CD4-positive, alpha-beta memory T cell (primary cell): ENCODE data around the gene ITSN1. TPM values are rescaled to one million over a fixed set of nuclear protein-coding genes. Genes with fewer than 3 reads are reported as not detected.

Source experiments
- CTCF ChIA-PET: fragments of 350-600 bp; sonication (Branson Sonifier 250); formaldehyde crosslinking; loops from one replicate; lab custom pipeline; 2021; ENCODE audit warnings: inconsistent platforms; ENCODE audit not compliant: partially characterized antibody; lab: Charles Lee
- POLR2A ChIA-PET: fragments of 350-600 bp; sonication (Branson Sonifier 250); formaldehyde crosslinking; loops from one replicate; lab custom pipeline; 2021; ENCODE audit not compliant: partially characterized antibody; lab: Charles Lee
- DNase-seq, 5 donors: peaks; one replicate each; pipeline versions ENCODE4 v3.0.0 to v3.0.0-alpha.2; 2020 to 2022; ENCODE audit warnings: mixed read lengths in 1 of 5
- H3K27ac ChIP-seq: one replicate; pipeline ENCODE4 v1.7.0; 2013; ENCODE audit warnings: low read depth, low read length
- H3K27me3 ChIP-seq: 2 replicates; pipeline ENCODE4 v1.7.0; 2013; ENCODE audit warnings: mild to moderate bottlenecking, low read length, moderate library complexity; ENCODE audit not compliant: insufficient read depth
- H3K36me3 ChIP-seq: 2 replicates; pipeline ENCODE4 v1.7.0; 2013; ENCODE audit warnings: mild to moderate bottlenecking, low read length, moderate library complexity; ENCODE audit not compliant: insufficient read depth
- H3K4me1 ChIP-seq: 2 replicates; pipeline ENCODE4 v1.7.0; 2013; ENCODE audit warnings: mild to moderate bottlenecking, low read length, moderate library complexity; ENCODE audit not compliant: insufficient read depth
- H3K4me3 ChIP-seq, 2 donors: one replicate each; pipeline ENCODE4 v1.7.0; 2013; ENCODE audit warnings: low read length in 2 of 2, mild to moderate bottlenecking in 1 of 2
- H3K9me3 ChIP-seq, 2 donors: one replicate each; pipeline ENCODE4 v1.7.0; 2013; ENCODE audit warnings: low read length in 2 of 2, control low read depth in 1 of 2; ENCODE audit not compliant: control insufficient read depth in 1 of 2
- H3K27ac Mint-ChIP-seq, 7 donors: one replicate each; pipeline ENCODE4 v1.8.0; 2020 to 2021; ENCODE audit warnings: mixed read lengths in 7 of 7, mild to moderate bottlenecking in 6 of 7, inconsistent platforms in 3 of 7, moderate library complexity in 3 of 7
- H3K27me3 Mint-ChIP-seq, 2 donors: one replicate each; pipeline ENCODE4 v1.8.0; 2020 to 2021; ENCODE audit warnings: mixed read lengths in 2 of 2
- H3K36me3 Mint-ChIP-seq, 2 donors: one replicate each; pipeline ENCODE4 v1.8.0; 2020 to 2021; ENCODE audit warnings: mixed read lengths in 2 of 2, inconsistent platforms in 1 of 2, mild to moderate bottlenecking in 1 of 2
- H3K4me1 Mint-ChIP-seq, 4 donors: one replicate each; pipeline ENCODE4 v1.8.0; 2020 to 2021; ENCODE audit warnings: mixed read lengths in 4 of 4, mild to moderate bottlenecking in 1 of 4
- H3K4me3 Mint-ChIP-seq, 8 donors: one replicate each; pipeline ENCODE4 v1.8.0; 2020 to 2021; ENCODE audit warnings: mixed read lengths in 8 of 8, mild to moderate bottlenecking in 7 of 8, moderate library complexity in 6 of 8, inconsistent platforms in 3 of 8
- H3K9me3 Mint-ChIP-seq, 8 donors: one replicate each; pipeline ENCODE4 v1.8.0; 2020 to 2021; ENCODE audit warnings: mixed read lengths in 8 of 8, mild to moderate bottlenecking in 5 of 8, inconsistent platforms in 3 of 8, moderate library complexity in 1 of 8
- intact Hi-C: fragments of 100-400 bp; cut with micrococcal nuclease; formaldehyde crosslinking; loops from one replicate; pipeline ENCODE4 v1.15.1; 2023
- polyA plus RNA-seq, 2 donors: library from polyadenylated mRNA; unstranded; fragments of 300-500 nt; fragmentation: Illumina TruSeq; gene quantifications; one replicate each; pipeline ENCODE4 v1.2.3, GENCODE V29; 2021
- total RNA-seq, 2 experiments: library from RNA; stranded (reverse); gene quantifications; one replicate each; pipeline ENCODE4 v1.2.3, GENCODE V29; 2021

ITSN1 gene
- total and polyA plus RNA-seq, 4 experiments from 2014 or later, result 1.0 to 3.9 (median 3.0) TPM

DNA sequence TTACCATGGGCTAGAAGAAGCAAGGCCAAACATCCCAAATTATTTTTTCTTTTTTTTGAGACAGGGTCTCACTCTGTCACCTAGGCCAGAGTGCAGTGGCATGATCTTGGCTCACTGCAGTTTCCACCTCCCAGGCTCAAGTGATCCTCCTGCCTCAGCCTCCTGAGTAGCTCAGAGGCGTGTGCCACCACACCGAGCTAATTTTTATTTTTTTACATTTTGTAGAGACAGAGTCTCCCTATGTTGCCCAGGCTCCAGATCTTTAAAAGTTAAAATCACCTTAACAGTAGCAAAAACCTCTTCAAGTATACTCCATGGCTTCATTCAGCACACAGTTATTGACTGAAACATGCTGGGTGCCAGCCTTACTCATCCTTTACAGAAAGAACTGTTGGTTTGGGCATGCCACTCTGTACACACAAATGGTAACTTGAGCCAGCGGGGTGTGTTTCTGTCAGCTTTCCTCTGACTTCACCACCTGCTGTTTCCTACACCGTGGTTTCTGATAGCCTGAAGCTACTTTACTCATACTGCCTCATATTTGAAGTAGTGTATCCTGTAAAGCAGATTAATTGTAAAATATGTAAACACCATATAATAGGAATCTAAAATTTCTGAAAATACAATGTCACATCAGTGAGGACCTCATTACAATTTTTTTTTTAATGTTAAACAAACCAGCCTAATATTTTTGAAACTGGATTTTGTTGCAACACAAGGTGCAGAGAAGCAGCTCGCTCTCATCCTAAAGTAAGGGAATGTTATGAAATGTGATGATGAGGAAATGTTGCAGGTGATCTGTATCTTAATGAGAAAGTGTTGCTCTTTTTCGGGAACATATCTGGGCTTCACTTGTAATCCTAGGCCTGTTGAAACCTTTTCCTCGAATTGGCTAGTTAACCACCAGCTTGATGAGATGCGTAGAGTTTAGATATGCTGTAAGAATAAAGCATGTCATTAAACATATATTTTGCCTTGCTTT lies 159.4 kb downstream of the ITSN1 start:
- Mint-ChIP-seq H3K27ac (no peak overlapping the region), H3K4me1 (no peaks in the 10 kb centered on the region), H3K9me3 (no peaks in the 10 kb centered on the region), H3K36me3 (peaks cover 0 to 9% of the 10 kb centered on the region in 2 donors), H3K27me3 (no peaks in the 10 kb centered on the region), H3K4me3 (no peak overlapping the region)
- Histone ChIP-seq H3K4me3 (no peak overlapping the region), H3K36me3 (no peaks in the 10 kb centered on the region), H3K9me3 (no peaks in the 10 kb centered on the region), H3K27ac (no peak overlapping the region), H3K4me1 (no peaks in the 10 kb centered on the region), H3K27me3 (no peaks in the 10 kb centered on the region)
- ChIA-PET CTCF (no interaction called here), POLR2A (no interaction called here)
- intact Hi-C loops, result no loop called here
- DNase-seq, result no peak

DNA sequence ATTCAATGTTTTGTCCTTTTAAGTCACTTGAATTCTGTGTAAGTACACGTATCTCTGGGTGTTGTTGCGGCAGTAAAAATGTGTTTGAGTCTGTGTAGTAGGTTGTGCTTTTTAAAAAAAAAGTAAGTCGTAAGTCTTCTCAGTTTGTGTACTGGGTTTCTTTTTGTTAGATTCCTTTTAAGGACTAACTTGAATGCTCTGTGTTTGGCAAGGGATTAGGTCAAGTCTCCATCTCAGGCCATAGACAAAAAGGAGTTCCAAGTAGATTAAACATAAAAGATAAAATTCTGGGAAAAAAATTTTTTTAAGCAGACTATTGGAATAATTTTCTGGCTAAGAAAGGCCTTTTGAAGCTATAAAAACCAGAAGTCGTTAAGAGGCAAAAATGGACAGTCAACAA lies 160.2 kb downstream of the ITSN1 start:
- Mint-ChIP-seq H3K36me3 (peaks cover 0 to 6% of the 10 kb centered on the region in 2 donors), H3K9me3 (no peaks in the 10 kb centered on the region)

DNA sequence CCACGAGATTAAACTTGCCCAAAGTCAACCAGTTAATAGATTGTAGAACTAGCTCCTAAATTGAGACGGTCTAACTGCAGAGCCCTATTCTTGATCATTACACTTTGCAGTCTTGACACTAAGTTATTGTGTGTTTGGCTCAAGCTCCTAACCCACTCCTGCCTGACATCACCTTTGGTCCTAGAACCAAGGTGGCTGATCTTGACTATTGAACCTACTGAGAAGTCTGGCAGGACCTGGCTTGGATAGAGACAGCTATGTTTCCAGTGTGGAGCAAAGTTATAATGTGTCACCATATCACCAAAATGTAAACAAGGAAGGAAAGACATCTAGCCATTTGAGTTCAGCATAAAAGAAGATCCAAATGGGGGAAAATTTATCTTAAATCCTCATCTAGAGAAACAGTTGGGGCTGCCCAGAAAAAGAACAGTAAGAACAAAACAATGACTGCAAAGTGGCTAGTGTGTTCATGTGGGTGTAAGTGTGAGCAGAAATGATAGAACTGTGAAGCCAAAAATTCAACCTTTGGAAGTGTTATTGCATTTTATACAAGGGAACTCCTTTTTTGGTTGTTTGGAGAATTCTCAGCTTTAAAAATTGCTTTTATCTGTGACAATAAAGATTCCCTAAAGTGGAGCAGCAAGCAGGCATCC lies 166.5 kb downstream of the ITSN1 start:
- Mint-ChIP-seq H3K36me3 (no peaks in the 10 kb centered on the region), H3K27me3 (no peaks in the 10 kb centered on the region), H3K4me1 (no peaks in the 10 kb centered on the region), H3K27ac (no peak overlapping the region), H3K9me3 (no peaks in the 10 kb centered on the region), H3K4me3 (no peak overlapping the region)
- Histone ChIP-seq H3K27me3 (no peaks in the 10 kb centered on the region), H3K9me3 (no peaks in the 10 kb centered on the region), H3K4me3 (no peak overlapping the region), H3K4me1 (no peaks in the 10 kb centered on the region), H3K36me3 (no peaks in the 10 kb centered on the region), H3K27ac (no peak overlapping the region)
- intact Hi-C loops, result no loop called here
- DNase-seq, result no peak
- CTCF ChIA-PET, result no interaction called here
- POLR2A ChIA-PET, result no interaction called here

More for the DNA sequence above, 160.2 kb downstream of the ITSN1 start:
- no peak overlapping the region for H3K4me3 ChIP-seq
- no peak for DNase-seq
- no peak overlapping the region for H3K27ac Mint-ChIP-seq
- intact Hi-C loops, result no loop called here
- POLR2A ChIA-PET, result no interaction called here
- H3K36me3 ChIP-seq, result no peaks in the 10 kb centered on the region
- no peaks in the 10 kb centered on the region for H3K9me3 ChIP-seq
- H3K27me3 Mint-ChIP-seq, result no peaks in the 10 kb centered on the region
- no peaks in the 10 kb centered on the region for H3K4me1 Mint-ChIP-seq
- H3K27me3 ChIP-seq, result no peaks in the 10 kb centered on the region
- CTCF ChIA-PET, result no interaction called here
- no peak overlapping the region for H3K4me3 Mint-ChIP-seq
- H3K4me1 ChIP-seq, result no peaks in the 10 kb centered on the region
- no peak overlapping the region for H3K27ac ChIP-seq

DNA sequence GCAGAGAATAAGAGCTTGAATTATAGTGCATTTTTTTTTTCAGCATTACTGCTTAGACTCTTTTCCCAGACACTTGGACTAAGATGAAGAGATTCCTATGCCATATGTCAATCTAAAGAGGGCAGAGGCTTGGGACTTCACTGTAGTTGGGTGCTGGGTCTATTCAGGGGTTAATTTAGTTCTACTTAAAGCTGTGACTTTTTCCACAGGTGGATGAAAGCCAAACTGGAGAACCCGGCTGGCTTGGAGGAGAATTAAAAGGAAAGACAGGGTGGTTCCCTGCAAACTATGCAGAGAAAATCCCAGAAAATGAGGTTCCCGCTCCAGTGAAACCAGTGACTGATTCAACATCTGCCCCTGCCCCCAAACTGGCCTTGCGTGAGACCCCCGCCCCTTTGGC lies 168.5 kb downstream of the ITSN1 start:
- H3K27me3 ChIP-seq, result no peaks in the 10 kb centered on the region
- Mint-ChIP-seq H3K4me3 (no peak overlapping the region), H3K36me3 (peaks cover 0 to 13% of the 10 kb centered on the region in 2 donors), H3K4me1 (no peaks in the 10 kb centered on the region), H3K27ac (no peak overlapping the region), H3K27me3 (no peaks in the 10 kb centered on the region), H3K9me3 (no peaks in the 10 kb centered on the region)
- H3K36me3 ChIP-seq, result no peaks in the 10 kb centered on the region
- no peak overlapping the region for H3K27ac ChIP-seq
- ChIA-PET CTCF (no interaction called here), POLR2A (no interaction called here)
- intact Hi-C loops, result no loop called here
- H3K9me3 ChIP-seq, result no peaks in the 10 kb centered on the region
- H3K4me3 ChIP-seq, result no peak overlapping the region
- no peaks in the 10 kb centered on the region for H3K4me1 ChIP-seq
- no peak for DNase-seq

DNA sequence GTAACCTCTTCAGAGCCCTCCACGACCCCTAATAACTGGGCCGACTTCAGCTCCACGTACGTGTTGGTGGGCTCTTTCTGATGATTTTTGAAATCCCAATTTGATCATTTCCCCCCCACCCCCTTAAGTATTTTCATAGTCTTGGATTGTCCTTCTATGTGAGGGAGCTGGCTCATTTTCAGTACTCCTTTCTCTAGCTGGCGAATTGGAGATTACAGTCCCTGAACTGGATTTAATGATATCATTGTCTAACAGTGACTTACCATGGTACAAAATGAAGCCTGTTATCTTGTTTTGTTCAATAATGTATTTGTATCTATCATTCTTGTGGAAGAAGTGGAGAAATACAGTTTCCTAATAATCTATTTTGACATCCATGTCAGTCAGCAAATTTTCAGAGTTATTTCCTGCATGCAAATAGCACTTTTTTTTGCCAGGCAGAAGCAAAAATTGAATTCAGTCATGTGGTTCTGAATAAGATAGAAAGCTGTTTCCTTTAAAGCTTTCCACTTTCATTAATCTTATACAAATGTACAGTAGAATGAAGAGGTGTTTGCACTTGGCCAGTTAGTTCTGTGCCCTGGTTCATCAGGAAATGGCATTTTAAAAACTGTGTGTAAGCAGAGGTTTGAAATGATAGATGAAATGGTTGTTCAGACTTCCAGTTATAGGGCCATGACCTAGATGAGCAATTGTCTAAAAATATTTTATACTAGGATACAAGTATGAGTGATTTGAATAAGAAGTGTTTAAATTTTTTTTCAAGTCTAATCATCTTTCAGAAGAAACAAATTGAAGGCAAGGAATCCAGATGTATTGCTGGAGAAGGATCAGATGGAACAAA lies 169.1 kb downstream of the ITSN1 start:
- H3K9me3 ChIP-seq, result no peaks in the 10 kb centered on the region
- Mint-ChIP-seq H3K4me3 (no peak overlapping the region), H3K9me3 (no peaks in the 10 kb centered on the region), H3K27me3 (no peaks in the 10 kb centered on the region), H3K27ac (no peak overlapping the region), H3K4me1 (no peaks in the 10 kb centered on the region), H3K36me3 (peaks cover 0 to 13% of the 10 kb centered on the region in 2 donors)
- POLR2A ChIA-PET, result no interaction called here
- DNase-seq, result no peak
- no peaks in the 10 kb centered on the region for H3K27me3 ChIP-seq
- no peaks in the 10 kb centered on the region for H3K36me3 ChIP-seq
- intact Hi-C loops, result no loop called here
- H3K4me3 ChIP-seq, result no peak overlapping the region
- CTCF ChIA-PET, result no interaction called here
- H3K4me1 ChIP-seq, result no peaks in the 10 kb centered on the region
- no peak overlapping the region for H3K27ac ChIP-seq

DNA sequence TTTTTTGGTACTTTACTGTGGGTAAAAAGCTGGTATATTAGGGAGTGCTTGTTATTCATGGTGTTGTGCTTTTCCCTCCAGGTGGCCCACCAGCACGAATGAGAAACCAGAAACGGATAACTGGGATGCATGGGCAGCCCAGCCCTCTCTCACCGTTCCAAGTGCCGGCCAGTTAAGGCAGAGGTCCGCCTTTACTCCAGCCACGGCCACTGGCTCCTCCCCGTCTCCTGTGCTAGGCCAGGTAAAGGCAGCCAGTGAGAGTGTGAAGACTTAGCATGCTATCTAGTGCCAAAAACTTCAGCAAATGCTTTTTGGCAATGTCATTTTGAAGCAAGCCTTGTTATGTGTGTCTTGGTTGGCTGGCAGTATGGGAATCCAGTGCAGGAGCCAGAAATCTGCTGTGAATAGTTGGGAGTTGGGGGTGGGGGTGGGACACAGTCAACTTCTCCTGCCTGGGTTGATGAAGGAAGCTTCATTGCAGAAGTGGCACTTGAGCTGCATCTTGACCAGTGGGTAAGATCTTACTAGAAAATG lies 171.6 kb downstream of the ITSN1 start:
- no peak overlapping the region for H3K4me3 ChIP-seq
- POLR2A ChIA-PET, result no interaction called here
- H3K27ac ChIP-seq, result no peak overlapping the region
- H3K27me3 Mint-ChIP-seq, result no peaks in the 10 kb centered on the region
- H3K4me1 Mint-ChIP-seq, result no peaks in the 10 kb centered on the region
- no peak overlapping the region for H3K4me3 Mint-ChIP-seq
- H3K9me3 Mint-ChIP-seq, result no peaks in the 10 kb centered on the region
- H3K9me3 ChIP-seq, result no peaks in the 10 kb centered on the region
- intact Hi-C loops, result no loop called here
- no peak for DNase-seq
- no peak overlapping the region for H3K27ac Mint-ChIP-seq
- CTCF ChIA-PET, result no interaction called here
- no peaks in the 10 kb centered on the region for H3K4me1 ChIP-seq
- H3K36me3 ChIP-seq, result no peaks in the 10 kb centered on the region
- H3K27me3 ChIP-seq, result no peaks in the 10 kb centered on the region
- peaks cover 0 to 13% of the 10 kb centered on the region in 2 donors for H3K36me3 Mint-ChIP-seq
